ENCODE measurements around the gene PABPC4L.
"Not testable (repeated sequence)": the region's sequence is repeated elsewhere in the genome, so short reads cannot be mapped to it uniquely, and the experiment has no call there.

Gene PABPC4L

GRCh38 chr4:134201216-134202161 is at the start of gene PABPC4L:
Gene PABPC4L (minus strand): TSS chr4:134201789. CDS start chr4:134201019, 770 bp downstream.
- no peak for DNase-seq

GRCh38 chr4:134251322-134251721 is 49.7 kb upstream of the PABPC4L start:
- no peak for DNase-seq

- no peak for DNase-seq
Measured at GRCh38 chr4:134243742-134244713, 42.4 kb upstream of the PABPC4L start.

- DNase-seq, result no peak
Measured at GRCh38 chr4:134219043-134219442, 17.5 kb upstream of the PABPC4L start.

- DNase-seq, result no peak
Measured at GRCh38 chr4:134216411-134216810, 14.8 kb upstream of the PABPC4L start.

GRCh38 chr4:134215620-134216344 is 14.2 kb upstream of the PABPC4L start:
- no peak for DNase-seq

GRCh38 chr4:134207955-134208354 is 6.4 kb upstream of the PABPC4L start:
- DNase-seq, result not testable (repeated sequence)

GRCh38 chr4:134202166-134202956 is 772 bp upstream of the PABPC4L start:
- no peak for DNase-seq

GRCh38 chr4:134200811-134201215 is 776 bp downstream of the PABPC4L start:
- DNase-seq, result no peak

GRCh38 chr4:134189949-134190348 is 11.6 kb downstream of the PABPC4L start:
- DNase-seq, result no peak

GRCh38 chr4:134189480-134189879 is 12.1 kb downstream of the PABPC4L start:
- DNase-seq, result no peak

- no peak for DNase-seq
Measured at GRCh38 chr4:134178706-134179105, 22.9 kb downstream of the PABPC4L start.

- no peak for DNase-seq
Measured at GRCh38 chr4:134174271-134174670, 27.3 kb downstream of the PABPC4L start.

GRCh38 chr4:134160211-134160610 is 41.4 kb downstream of the PABPC4L start:
- DNase-seq, result no peak

GRCh38 chr4:134154097-134154496 is 47.5 kb downstream of the PABPC4L start:
- DNase-seq, result no peak

- DNase-seq, result no peak
Measured at GRCh38 chr4:134147941-134148340, 53.6 kb downstream of the PABPC4L start.

All from GOT3 (cell line).